HEK293 (cell line): ENCODE data around the gene GGA1.

Experiments used
- CTCF ChIA-PET: fragments of 350-600 bp; formaldehyde crosslinking; extraction: SDS; loops from one replicate; lab custom pipeline; 2021; ENCODE audit warnings: antibody characterized with exemption; lab: Yijun Ruan, JAX
- POLR2A ChIA-PET: fragments of 300-600 bp; formaldehyde crosslinking; extraction: SDS; loops from one replicate; lab custom pipeline; 2020; ENCODE audit warnings: antibody characterized with exemption, inconsistent platforms; lab: Yijun Ruan, JAX
- H3K27ac ChIP-seq: fragments of 200-500 bp; sonication (Bioruptor generic); 2 replicates; pipeline ENCODE4 v1.5.1; 2014; ENCODE audit warnings: low read depth, low read length, control low read depth, inconsistent platforms; ENCODE audit errors: extremely low read depth
- H3K36me3 ChIP-seq, 2 experiments: fragments of 200-500 bp in 1 of 2; sonication (Bioruptor generic) in 1 of 2; 1 replicate in 1 of 2; 2 replicates in 1 of 2; pipeline ENCODE4 v1.5.1; 2014 to 2017; ENCODE audit warnings: inconsistent platforms in 2 of 2, low read length in 2 of 2; ENCODE audit not compliant: control insufficient read depth in 2 of 2, insufficient read depth in 1 of 2
- H3K4me1 ChIP-seq: fragments of 200-500 bp; sonication (Bioruptor generic); 2 replicates; pipeline ENCODE4 v1.5.1; 2014; ENCODE audit warnings: mild to moderate bottlenecking, low read length, inconsistent platforms; ENCODE audit not compliant: control insufficient read depth, insufficient read depth
- H3K4me3 ChIP-seq: 2 replicates; pipeline ENCODE4 v1.5.1; 2011; ENCODE audit warnings: low read depth, mild to moderate bottlenecking, control low read depth, low read length, moderate library complexity
- H3K9me3 ChIP-seq: fragments of 200-500 bp; sonication (Bioruptor generic); 2 replicates; pipeline ENCODE4 v1.5.1; 2014; ENCODE audit warnings: low read depth, low read length, inconsistent platforms; ENCODE audit not compliant: control insufficient read depth, insufficient read depth
- EGR2 ChIP-seq: fragments of 450-650 bp; formaldehyde crosslinking; IDR thresholded peaks from 2 replicates; pipeline ENCODE4 v1.5.1; 2016; ENCODE audit warnings: low read depth, missing biosample characterization, missing genetic modification characterization
- KLF16 ChIP-seq: fragments of 450-650 bp; formaldehyde crosslinking; IDR thresholded peaks from 2 replicates; pipeline ENCODE4 v1.5.1; 2017; ENCODE audit warnings: missing biosample characterization, missing genetic modification characterization
- KLF9 ChIP-seq: fragments of 450-650 bp; formaldehyde crosslinking; IDR thresholded peaks from 2 replicates; pipeline ENCODE4 v1.5.1; 2016; ENCODE audit warnings: missing biosample characterization, missing genetic modification characterization, low read depth
- OVOL3 ChIP-seq: fragments of 450-650 bp; formaldehyde crosslinking; IDR thresholded peaks from 2 replicates; pipeline ENCODE4 v1.5.1; 2016; ENCODE audit warnings: missing biosample characterization, missing genetic modification characterization
- YY1 ChIP-seq: fragments of 450-650 bp; formaldehyde crosslinking; IDR thresholded peaks from 2 replicates; pipeline ENCODE4 v1.5.1; 2018; ENCODE audit warnings: missing biosample characterization, missing genetic modification characterization
- ZBTB48 ChIP-seq: fragments of 450-650 bp; formaldehyde crosslinking; IDR thresholded peaks from 2 replicates; pipeline ENCODE4 v1.5.1; 2016; ENCODE audit warnings: missing biosample characterization, missing genetic modification characterization
- ZNF121 ChIP-seq: fragments of 450-650 bp; formaldehyde crosslinking; IDR thresholded peaks from 2 replicates; pipeline ENCODE4 v1.5.1; 2016; ENCODE audit warnings: missing biosample characterization, missing genetic modification characterization
- ZNF302 ChIP-seq: fragments of 450-650 bp; formaldehyde crosslinking; IDR thresholded peaks from 2 replicates; pipeline ENCODE4 v1.5.1; 2016; ENCODE audit warnings: missing biosample characterization, missing genetic modification characterization, low read depth
- ZNF354C ChIP-seq: fragments of 450-650 bp; formaldehyde crosslinking; IDR thresholded peaks from 2 replicates; pipeline ENCODE4 v1.5.1; 2016; ENCODE audit warnings: missing biosample characterization, missing genetic modification characterization, low read depth, borderline replicate concordance
- ZNF510 ChIP-seq: fragments of 450-650 bp; formaldehyde crosslinking; IDR thresholded peaks from 2 replicates; pipeline ENCODE4 v1.5.1; 2018; ENCODE audit warnings: mild to moderate bottlenecking, missing genetic modification characterization, missing biosample characterization; ENCODE audit not compliant: insufficient replicate concordance
- ZNF544 ChIP-seq: fragments of 450-650 bp; formaldehyde crosslinking; IDR thresholded peaks from 2 replicates; pipeline ENCODE4 v1.5.0; 2017; ENCODE audit warnings: missing biosample characterization, missing genetic modification characterization
- ZNF664 ChIP-seq: fragments of 450-650 bp; formaldehyde crosslinking; IDR thresholded peaks from 2 replicates; pipeline ENCODE4 v1.5.1; 2016; ENCODE audit warnings: missing biosample characterization, missing genetic modification characterization
- TF ChIP-seq, protein P1 (sequence below): fragments of 450-650 bp; formaldehyde crosslinking; IDR thresholded peaks from 2 replicates; pipeline ENCODE4 v1.5.1; 2016; ENCODE audit warnings: missing biosample characterization, missing genetic modification characterization, low read depth
- TF ChIP-seq, protein P2 (sequence below): fragments of 450-650 bp; formaldehyde crosslinking; IDR thresholded peaks from 2 replicates; pipeline ENCODE4 v1.5.1; 2017; ENCODE audit warnings: missing biosample characterization, missing genetic modification characterization
- TF ChIP-seq, protein P3 (sequence below): fragments of 450-650 bp; formaldehyde crosslinking; IDR thresholded peaks from 2 replicates; pipeline ENCODE4 v1.5.1; 2016; ENCODE audit warnings: missing biosample characterization, missing genetic modification characterization
- TF ChIP-seq, protein P4 (sequence below): fragments of 450-650 bp; formaldehyde crosslinking; IDR thresholded peaks from 2 replicates; pipeline ENCODE4 v1.5.1; 2016; ENCODE audit warnings: missing biosample characterization, missing genetic modification characterization
- TF ChIP-seq, protein P5 (sequence below): fragments of 450-650 bp; IDR thresholded peaks from 2 replicates; pipeline ENCODE4 v1.5.1; 2018; ENCODE audit warnings: missing biosample characterization, missing genetic modification characterization
- TF ChIP-seq, protein P6 (sequence below): fragments of 450-650 bp; formaldehyde crosslinking; IDR thresholded peaks from 2 replicates; pipeline ENCODE4 v1.5.1; 2017; ENCODE audit warnings: missing biosample characterization, missing genetic modification characterization

GGA1 gene

DNA sequence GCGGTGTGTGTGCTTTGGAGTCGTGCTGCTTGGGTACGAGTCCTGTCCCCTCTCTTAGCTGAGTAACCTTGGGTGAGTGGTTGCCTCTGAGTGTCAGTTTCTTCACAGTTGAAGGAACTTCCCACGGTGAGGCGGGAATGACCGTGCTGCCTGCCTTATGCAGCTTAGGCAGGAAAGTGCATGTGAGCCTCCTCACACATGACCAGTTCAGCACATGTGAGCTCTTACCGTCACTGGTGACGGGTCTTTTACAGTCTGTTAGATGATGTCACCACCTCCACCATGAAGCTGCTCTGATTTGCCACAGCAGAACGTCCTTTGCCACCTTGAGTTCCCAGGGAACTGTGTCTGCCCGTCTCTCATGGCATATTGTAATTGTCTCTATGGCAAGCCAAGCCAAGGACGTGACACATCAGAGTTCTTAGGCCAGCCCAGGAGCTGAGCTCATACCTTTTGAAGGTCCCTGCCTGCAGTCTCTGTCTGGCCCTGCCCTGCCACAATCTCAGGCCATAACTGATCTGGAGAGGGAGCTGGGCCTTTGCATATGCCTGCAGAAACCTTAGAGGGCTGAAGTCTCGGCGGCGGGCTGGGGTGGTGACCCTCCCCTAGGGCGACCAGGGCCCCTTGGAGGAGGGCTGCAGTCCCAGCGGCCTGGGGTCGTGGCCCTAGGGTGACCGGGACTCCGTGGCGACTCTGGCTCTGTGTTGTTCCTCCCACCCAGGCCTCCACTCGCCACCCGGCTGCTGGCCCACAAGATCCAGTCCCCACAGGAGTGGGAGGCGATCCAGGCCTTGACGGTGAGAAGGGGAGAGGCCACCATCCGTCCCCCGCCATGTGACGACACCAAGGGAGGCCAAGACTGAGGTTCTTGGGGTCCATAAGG is 7.8 kb downstream of the GGA1 start (continued):
- TF ChIP-seq, protein P1, sequence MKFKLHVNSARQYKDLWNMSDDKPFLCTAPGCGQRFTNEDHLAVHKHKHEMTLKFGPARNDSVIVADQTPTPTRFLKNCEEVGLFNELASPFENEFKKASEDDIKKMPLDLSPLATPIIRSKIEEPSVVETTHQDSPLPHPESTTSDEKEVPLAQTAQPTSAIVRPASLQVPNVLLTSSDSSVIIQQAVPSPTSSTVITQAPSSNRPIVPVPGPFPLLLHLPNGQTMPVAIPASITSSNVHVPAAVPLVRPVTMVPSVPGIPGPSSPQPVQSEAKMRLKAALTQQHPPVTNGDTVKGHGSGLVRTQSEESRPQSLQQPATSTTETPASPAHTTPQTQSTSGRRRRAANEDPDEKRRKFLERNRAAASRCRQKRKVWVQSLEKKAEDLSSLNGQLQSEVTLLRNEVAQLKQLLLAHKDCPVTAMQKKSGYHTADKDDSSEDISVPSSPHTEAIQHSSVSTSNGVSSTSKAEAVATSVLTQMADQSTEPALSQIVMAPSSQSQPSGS (tag by site-specific recombination) = peak; percentile 71; the same call in 1 of the 2 replicates
- no peak for TF ChIP-seq YY1 (tag by site-specific recombination)

DNA sequence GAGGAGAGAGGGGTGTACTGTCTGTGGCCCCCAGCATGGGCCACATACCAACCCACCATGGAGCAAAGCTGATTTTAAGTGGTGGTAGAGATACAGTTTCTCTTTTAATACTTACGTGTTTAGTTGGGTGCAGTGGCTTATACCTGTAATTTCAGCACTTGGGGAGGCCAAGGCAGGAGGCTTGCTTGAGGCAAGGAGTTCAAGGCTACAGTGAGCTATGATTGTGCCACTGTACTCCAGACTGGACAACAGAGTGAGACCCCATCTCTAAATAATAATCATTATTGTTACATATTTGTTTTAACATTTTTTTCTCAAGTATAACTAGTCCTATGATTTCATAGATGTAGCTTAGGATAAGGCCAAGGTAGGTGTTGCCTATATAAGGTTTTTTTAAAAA is 8.8 kb downstream of the GGA1 start:
- POLR2A ChIA-PET = interaction anchor here (0.7 to 1.3 kb wide), 2 partner anchors 9 to 58 kb away, joined by 3 to 10 read pairs; partner anchors contain the start of gene GGA1
- H3K9me3 ChIP-seq = no peaks in the 10 kb centered on the region
- peaks cover 16 to 69% of the 10 kb centered on the region in 2 experiments for H3K36me3 ChIP-seq
- CTCF ChIA-PET = interaction anchor here (0.7 to 2.9 kb wide), 5 partner anchors 10 to 603 kb away, joined by 3 to 19 read pairs (median 3); no protein-coding TSS in a partner anchor
- H3K27ac ChIP-seq = no peak overlapping the region
- H3K4me3 ChIP-seq = no peak overlapping the region
- TF ChIP-seq, protein P2, sequence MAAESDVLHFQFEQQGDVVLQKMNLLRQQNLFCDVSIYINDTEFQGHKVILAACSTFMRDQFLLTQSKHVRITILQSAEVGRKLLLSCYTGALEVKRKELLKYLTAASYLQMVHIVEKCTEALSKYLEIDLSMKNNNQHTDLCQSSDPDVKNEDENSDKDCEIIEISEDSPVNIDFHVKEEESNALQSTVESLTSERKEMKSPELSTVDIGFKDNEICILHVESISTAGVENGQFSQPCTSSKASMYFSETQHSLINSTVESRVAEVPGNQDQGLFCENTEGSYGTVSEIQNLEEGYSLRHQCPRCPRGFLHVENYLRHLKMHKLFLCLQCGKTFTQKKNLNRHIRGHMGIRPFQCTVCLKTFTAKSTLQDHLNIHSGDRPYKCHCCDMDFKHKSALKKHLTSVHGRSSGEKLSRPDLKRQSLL (tag by site-specific recombination) = no peak
- TF ChIP-seq ZNF354C (tag by site-specific recombination) = no peak
- no peak for TF ChIP-seq ZNF544
- TF ChIP-seq, protein P3, sequence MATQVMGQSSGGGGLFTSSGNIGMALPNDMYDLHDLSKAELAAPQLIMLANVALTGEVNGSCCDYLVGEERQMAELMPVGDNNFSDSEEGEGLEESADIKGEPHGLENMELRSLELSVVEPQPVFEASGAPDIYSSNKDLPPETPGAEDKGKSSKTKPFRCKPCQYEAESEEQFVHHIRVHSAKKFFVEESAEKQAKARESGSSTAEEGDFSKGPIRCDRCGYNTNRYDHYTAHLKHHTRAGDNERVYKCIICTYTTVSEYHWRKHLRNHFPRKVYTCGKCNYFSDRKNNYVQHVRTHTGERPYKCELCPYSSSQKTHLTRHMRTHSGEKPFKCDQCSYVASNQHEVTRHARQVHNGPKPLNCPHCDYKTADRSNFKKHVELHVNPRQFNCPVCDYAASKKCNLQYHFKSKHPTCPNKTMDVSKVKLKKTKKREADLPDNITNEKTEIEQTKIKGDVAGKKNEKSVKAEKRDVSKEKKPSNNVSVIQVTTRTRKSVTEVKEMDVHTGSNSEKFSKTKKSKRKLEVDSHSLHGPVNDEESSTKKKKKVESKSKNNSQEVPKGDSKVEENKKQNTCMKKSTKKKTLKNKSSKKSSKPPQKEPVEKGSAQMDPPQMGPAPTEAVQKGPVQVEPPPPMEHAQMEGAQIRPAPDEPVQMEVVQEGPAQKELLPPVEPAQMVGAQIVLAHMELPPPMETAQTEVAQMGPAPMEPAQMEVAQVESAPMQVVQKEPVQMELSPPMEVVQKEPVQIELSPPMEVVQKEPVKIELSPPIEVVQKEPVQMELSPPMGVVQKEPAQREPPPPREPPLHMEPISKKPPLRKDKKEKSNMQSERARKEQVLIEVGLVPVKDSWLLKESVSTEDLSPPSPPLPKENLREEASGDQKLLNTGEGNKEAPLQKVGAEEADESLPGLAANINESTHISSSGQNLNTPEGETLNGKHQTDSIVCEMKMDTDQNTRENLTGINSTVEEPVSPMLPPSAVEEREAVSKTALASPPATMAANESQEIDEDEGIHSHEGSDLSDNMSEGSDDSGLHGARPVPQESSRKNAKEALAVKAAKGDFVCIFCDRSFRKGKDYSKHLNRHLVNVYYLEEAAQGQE (tag by site-specific recombination) = no peak
- no peak for TF ChIP-seq OVOL3 (tag by site-specific recombination)
- TF ChIP-seq ZNF664 = no peak
- TF ChIP-seq ZNF121 (tag by site-specific recombination) = peak; percentile 88
- TF ChIP-seq EGR2 (tag by site-specific recombination) = no peak
- TF ChIP-seq, all 188 proteins: peak for 1
- H3K4me1 ChIP-seq = no peaks in the 10 kb centered on the region

DNA sequence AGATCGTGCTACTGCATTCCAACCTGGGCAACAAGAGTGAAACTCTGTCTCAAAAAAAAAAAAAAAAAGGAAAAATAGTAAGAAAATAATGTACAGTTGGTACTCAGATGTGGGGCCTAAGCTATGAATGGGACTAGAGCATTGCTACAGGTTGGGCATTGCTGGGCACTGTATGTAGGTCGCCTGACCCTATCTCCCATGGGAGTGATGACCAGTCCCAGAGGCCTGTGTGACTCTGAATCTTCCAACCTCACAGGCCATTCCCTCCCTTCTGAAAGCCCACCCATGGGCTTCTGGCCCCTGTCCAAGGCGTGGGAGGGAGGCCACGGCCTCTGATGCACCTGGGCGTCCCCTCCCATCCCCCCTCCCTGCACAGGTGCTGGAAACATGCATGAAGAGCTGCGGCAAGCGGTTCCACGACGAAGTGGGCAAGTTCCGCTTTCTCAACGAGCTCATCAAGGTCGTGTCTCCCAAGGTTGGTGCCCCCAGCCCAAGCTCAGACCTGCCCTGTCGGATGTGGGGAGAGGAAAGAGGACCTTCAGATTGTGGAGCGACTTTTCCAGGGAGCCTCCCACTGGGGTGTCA is 9.5 kb downstream of the GGA1 start:
- Histone ChIP-seq H3K9me3 (no peaks in the 10 kb centered on the region), H3K36me3 (peaks cover 17 to 76% of the 10 kb centered on the region in 2 experiments), H3K4me1 (no peaks in the 10 kb centered on the region), H3K4me3 (no peak overlapping the region), H3K27ac (no peak overlapping the region)
- ChIA-PET CTCF (interaction anchor here (0.6 to 2.9 kb wide), 8 partner anchors 9 to 245 kb away, joined by 3 to 19 read pairs (median 3); no protein-coding TSS in a partner anchor), POLR2A (interaction anchor here (0.7 to 1.3 kb wide), 4 partner anchors 10 to 127 kb away, joined by 3 to 10 read pairs (median 4); partner anchors contain the start of genes GGA1 and NOL12)
- TF ChIP-seq ZBTB48 = no peak
- TF ChIP-seq KLF9 = no peak
- TF ChIP-seq, protein P4, sequence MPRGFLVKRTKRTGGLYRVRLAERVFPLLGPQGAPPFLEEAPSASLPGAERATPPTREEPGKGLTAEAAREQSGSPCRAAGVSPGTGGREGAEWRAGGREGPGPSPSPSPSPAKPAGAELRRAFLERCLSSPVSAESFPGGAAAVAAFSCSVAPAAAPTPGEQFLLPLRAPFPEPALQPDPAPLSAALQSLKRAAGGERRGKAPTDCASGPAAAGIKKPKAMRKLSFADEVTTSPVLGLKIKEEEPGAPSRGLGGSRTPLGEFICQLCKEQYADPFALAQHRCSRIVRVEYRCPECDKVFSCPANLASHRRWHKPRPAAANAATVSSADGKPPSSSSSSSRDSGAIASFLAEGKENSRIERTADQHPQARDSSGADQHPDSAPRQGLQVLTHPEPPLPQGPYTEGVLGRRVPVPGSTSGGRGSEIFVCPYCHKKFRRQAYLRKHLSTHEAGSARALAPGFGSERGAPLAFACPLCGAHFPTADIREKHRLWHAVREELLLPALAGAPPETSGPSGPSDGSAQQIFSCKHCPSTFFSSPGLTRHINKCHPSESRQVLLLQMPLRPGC = no peak
- TF ChIP-seq ZNF510 (tag by site-specific recombination) = no peak
- TF ChIP-seq ZNF302 (tag by site-specific recombination) = no peak
- TF ChIP-seq, protein P5, sequence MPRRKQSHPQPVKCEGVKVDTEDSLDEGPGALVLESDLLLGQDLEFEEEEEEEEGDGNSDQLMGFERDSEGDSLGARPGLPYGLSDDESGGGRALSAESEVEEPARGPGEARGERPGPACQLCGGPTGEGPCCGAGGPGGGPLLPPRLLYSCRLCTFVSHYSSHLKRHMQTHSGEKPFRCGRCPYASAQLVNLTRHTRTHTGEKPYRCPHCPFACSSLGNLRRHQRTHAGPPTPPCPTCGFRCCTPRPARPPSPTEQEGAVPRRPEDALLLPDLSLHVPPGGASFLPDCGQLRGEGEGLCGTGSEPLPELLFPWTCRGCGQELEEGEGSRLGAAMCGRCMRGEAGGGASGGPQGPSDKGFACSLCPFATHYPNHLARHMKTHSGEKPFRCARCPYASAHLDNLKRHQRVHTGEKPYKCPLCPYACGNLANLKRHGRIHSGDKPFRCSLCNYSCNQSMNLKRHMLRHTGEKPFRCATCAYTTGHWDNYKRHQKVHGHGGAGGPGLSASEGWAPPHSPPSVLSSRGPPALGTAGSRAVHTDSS (tag by site-specific recombination) = no peak
- TF ChIP-seq, protein P6, sequence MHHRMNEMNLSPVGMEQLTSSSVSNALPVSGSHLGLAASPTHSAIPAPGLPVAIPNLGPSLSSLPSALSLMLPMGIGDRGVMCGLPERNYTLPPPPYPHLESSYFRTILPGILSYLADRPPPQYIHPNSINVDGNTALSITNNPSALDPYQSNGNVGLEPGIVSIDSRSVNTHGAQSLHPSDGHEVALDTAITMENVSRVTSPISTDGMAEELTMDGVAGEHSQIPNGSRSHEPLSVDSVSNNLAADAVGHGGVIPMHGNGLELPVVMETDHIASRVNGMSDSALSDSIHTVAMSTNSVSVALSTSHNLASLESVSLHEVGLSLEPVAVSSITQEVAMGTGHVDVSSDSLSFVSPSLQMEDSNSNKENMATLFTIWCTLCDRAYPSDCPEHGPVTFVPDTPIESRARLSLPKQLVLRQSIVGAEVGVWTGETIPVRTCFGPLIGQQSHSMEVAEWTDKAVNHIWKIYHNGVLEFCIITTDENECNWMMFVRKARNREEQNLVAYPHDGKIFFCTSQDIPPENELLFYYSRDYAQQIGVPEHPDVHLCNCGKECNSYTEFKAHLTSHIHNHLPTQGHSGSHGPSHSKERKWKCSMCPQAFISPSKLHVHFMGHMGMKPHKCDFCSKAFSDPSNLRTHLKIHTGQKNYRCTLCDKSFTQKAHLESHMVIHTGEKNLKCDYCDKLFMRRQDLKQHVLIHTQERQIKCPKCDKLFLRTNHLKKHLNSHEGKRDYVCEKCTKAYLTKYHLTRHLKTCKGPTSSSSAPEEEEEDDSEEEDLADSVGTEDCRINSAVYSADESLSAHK (tag by site-specific recombination) = no peak
- TF ChIP-seq KLF16 = no peak
